Measurements from ENCODE around the gene SNAP47. TPM values are rescaled to one million over a fixed set of nuclear protein-coding genes. Genes with fewer than 3 reads are reported as not detected.

Gene SNAP47
- total and polyA plus RNA-seq, 2 donors (not counting 3 experiments of a cell fraction or from before 2014, with no cell fraction given), result 24.0 to 32.7 TPM

- DNase-seq (ENCODE audit: low read depth, low spot score), result no peak
- dilution Hi-C loops (cut with MboI; ENCODE audit: extremely low pct_ligation_motif_present, low sequenced_read_pairs), result no loop called here
- Histone ChIP-seq H3K9ac (replicated peaks; ENCODE audit: extremely low read depth, insufficient read depth, low read length) (no peak overlapping the region), H3K9me1 (replicated peaks; ENCODE audit: control insufficient read depth, extremely low read depth, insufficient read depth, low read length) (no peaks in the 10 kb centered on the region), H3K4me2 (ENCODE audit: insufficient read depth, low read length) (no peak overlapping the region), H3K4me1 (ENCODE audit: control insufficient read depth, extremely low read depth, insufficient read depth, low read length) (peaks cover 2% of the 10 kb centered on the region), H3K4me3 (replicated peaks in 1 of 3; ENCODE audit: insufficient read depth in 1 of 3, low read depth in 1 of 3, low read length in 3 of 3) (no peak overlapping the region), H3K79me2 (ENCODE audit: control insufficient read depth, insufficient read depth, low read length) (no peaks in the 10 kb centered on the region), H3K36me3 (ENCODE audit: control insufficient read depth in 2 of 2, extremely low read depth in 1 of 2, insufficient read depth in 2 of 2, low read length in 2 of 2) (no peaks in the 10 kb centered on the region), H2AFZ (ENCODE audit: low read depth, low read length) (no peak overlapping the region), H3K27ac (ENCODE audit: insufficient read depth, low read depth, low read length) (no peak overlapping the region), H3K9me3 (replicated peaks; ENCODE audit: control insufficient read depth, insufficient read depth, low read length) (no peaks in the 10 kb centered on the region), H3K27me3 (ENCODE audit: control insufficient read depth in 2 of 2, insufficient read depth in 2 of 2, low read length in 2 of 2) (peaks cover 0 to 10% of the 10 kb centered on the region in 2 experiments), H4K20me1 (replicated peaks; ENCODE audit: control insufficient read depth, extremely low read depth, insufficient read depth, low read length) (no peaks in the 10 kb centered on the region)
- intact Hi-C loops (cut with micrococcal nuclease), result no loop called here
- no peak for FAIRE-seq
- CTCF ChIA-PET, result interaction anchor here (0.8 kb wide), 1 partner anchor 15 kb away, joined by 3 read pairs; no protein-coding TSS in a partner anchor
- POLR2A ChIA-PET, result no interaction called here
- no TSS peak for BruUV-seq (replicated peaks)
- TF ChIP-seq POLR2A (IDR thresholded peaks at IDR 0.05; ENCODE audit: low read depth, low read length), result no peak
- TF ChIP-seq FOS (IDR thresholded peaks at IDR 0.05; ENCODE audit: borderline replicate concordance, insufficient read depth, low read length), result no peak
- TF ChIP-seq, protein P1, sequence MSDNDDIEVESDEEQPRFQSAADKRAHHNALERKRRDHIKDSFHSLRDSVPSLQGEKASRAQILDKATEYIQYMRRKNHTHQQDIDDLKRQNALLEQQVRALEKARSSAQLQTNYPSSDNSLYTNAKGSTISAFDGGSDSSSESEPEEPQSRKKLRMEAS (IDR thresholded peaks at IDR 0.05; ENCODE audit: insufficient read depth, insufficient read length), result no peak
- no peak for TF ChIP-seq JUN (IDR thresholded peaks at IDR 0.05; ENCODE audit: borderline replicate concordance, insufficient read depth, insufficient read length, low read depth)
- no peak for TF ChIP-seq POLR2AphosphoS5 (IDR thresholded peaks at IDR 0.05; ENCODE audit: insufficient read depth, low read depth, low read length)
- no peak for TF ChIP-seq EZH2 (IDR thresholded peaks at IDR 0.05; ENCODE audit: borderline replicate concordance, low read depth, low read length, severe bottlenecking)
- TF ChIP-seq, protein P2, sequence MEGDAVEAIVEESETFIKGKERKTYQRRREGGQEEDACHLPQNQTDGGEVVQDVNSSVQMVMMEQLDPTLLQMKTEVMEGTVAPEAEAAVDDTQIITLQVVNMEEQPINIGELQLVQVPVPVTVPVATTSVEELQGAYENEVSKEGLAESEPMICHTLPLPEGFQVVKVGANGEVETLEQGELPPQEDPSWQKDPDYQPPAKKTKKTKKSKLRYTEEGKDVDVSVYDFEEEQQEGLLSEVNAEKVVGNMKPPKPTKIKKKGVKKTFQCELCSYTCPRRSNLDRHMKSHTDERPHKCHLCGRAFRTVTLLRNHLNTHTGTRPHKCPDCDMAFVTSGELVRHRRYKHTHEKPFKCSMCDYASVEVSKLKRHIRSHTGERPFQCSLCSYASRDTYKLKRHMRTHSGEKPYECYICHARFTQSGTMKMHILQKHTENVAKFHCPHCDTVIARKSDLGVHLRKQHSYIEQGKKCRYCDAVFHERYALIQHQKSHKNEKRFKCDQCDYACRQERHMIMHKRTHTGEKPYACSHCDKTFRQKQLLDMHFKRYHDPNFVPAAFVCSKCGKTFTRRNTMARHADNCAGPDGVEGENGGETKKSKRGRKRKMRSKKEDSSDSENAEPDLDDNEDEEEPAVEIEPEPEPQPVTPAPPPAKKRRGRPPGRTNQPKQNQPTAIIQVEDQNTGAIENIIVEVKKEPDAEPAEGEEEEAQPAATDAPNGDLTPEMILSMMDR (IDR thresholded peaks at IDR 0.05; ENCODE audit: extremely low read depth in 1 of 2, insufficient read depth in 1 of 2, low read depth in 1 of 2, low read length in 2 of 2), result no peak
- no peak for TF ChIP-seq GATA2 (IDR thresholded peaks at IDR 0.05; ENCODE audit: insufficient read depth, insufficient read length, low read depth, low read length)
These were observed 11.8 kb upstream of the SNAP47 start for GRCh38 chr1:227723474-227723873.

All from endothelial cell of umbilical vein (primary cell).